DMS53 treated with DMSO at 0.1 percent for 48 hours (cell line): ENCODE results near the gene SBF2.
"Not testable (repeated sequence)": the region's sequence is repeated elsewhere in the genome, so short reads cannot be mapped to it uniquely, and the experiment has no call there.

Source experiments
- DNase-seq: peaks from one replicate; lab custom pipeline; 2025; ENCODE audit not compliant: unreplicated experiment; lab: John Stamatoyannopoulos, UW

The SBF2 gene

GRCh38 chr11:9758637-9759518 is 535.1 kb downstream of the SBF2 start:
- DNase-seq = peak; percentile 51

DNA sequence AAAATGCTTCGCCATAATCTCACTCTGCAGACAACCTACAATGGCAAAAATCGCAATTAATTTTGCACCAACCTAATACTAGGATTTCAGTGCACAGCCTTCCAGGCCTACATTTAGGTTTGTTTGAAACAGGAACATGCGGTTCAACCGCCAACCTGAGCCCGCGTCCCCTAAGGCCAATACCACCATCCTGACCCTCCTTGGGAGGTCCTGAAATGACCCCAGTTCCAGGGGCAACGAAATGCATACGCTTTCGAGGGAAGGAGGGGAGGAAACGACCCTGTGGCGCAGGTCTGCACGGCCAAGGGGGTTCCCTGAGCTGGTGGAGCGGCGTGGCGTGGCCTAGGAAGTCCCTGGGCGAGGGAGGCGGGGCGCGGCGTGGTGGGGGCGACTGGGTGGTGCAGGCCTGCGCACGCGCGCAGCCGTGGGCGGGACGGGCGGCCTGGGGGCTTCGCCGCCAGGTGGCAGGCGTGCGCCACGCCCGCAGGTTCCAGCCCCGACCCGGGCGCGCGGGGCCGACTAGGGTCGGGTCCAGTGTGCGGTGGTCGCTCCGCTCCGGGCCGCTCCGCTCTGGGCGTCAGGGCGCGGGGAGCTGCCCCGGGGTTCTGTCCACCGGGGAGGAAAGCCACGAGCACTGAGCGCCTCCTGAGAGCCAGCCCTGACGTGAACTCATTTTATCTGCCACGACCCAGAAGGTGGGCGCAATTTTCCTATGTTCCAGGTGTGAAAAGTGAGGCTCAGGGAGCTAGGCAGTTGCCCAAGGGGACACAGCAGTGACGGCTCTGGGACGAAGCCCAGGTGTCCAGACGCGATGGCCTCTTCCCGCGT is 536.0 kb downstream of the SBF2 start:
- peak; percentile 53 for DNase-seq

GRCh38 chr11:9756878-9757277 is 537.1 kb downstream of the SBF2 start:
- DNase-seq = no peak

DNA sequence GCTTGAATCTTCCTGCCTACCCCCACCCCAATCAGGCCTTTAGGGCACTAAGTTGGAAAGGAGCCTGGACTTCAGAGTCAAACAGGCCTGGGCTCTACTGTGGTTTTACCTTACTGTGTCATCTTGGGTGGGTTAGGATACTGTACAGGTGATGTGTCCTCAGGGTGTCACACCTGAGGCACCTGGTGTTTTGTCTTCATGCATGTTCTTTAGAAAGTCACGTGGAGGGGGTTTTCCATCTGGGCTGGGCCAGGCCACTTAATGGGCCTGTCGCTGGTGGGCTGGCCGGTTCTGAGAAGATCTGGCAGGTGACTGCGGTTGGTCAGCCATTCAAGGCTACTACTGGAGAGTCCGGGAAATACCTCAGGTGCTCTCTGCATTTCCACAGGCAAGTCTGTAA is 537.6 kb downstream of the SBF2 start:
- no peak for DNase-seq

- DNase-seq = no peak
Measured at GRCh38 chr11:9755561-9756185, 538.3 kb downstream of the SBF2 start.

DNA sequence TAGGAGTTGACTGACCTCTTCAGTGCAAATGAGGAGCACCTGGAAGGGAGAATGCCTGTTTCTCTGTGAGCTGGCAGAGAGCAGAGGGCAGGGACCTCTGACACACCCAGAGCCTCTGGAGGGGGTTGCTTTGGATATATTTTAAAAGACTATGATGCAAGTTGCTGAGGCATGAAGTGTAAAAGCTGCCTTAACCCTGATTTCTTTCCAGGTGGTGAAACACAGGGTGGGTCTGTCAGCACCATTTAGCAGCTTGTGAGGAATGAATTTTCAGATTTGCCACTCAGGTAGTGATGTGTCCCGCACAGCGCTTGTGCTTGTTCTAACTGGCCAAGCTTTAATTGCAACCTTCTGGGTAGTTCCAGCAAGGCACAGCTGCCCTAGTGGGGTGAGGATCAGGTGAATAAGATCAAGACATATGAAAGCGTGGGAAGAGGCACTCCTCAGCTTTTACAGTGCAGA is 540.0 kb downstream of the SBF2 start:
- no peak for DNase-seq

GRCh38 chr11:9753021-9753420 is 541.0 kb downstream of the SBF2 start:
- DNase-seq = no peak

- no peak for DNase-seq
Measured at GRCh38 chr11:9752091-9752490, 541.9 kb downstream of the SBF2 start.

DNA sequence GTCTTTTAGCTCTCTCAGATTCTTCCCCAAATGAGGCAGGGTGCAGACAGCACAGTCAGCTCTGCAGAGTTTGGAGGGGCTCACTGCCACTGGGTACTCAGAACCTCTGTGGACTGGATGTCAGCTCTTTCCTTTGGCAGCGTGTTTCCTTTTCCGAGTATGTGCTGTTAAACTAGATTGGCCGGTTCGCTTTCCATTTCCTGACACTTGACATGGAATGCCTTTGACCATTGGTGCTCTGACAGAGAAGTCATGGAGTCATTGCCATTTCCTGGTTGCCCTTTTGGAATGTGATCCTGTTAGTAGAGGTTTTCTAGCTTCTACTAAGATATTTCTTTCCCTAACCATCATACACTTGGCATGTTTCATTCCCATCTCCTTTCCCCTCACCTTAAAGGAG is 543.5 kb downstream of the SBF2 start:
- no peak for DNase-seq

- DNase-seq = peak; percentile 53
Measured at GRCh38 chr11:9748361-9748970, 545.6 kb downstream of the SBF2 start.

GRCh38 chr11:9747828-9748227 is 546.2 kb downstream of the SBF2 start:
- no peak for DNase-seq

DNA sequence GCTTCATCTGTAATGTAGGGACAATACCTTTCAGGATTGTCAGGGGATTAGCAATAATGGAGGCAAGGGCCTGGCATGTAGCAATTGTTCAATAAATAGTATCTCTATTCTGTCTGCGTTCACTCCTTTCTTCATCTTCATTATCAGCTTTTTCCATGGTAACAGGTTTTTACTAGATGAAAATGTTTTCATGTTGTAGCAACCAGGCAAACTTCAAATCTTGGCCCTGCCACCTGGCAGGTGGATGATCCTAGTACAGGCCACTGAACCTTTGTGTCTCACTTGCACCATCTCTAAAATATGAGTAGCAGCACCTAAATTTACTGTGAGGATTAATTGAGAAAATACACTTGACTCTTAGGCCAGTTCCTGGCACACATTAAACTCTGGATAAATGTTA is 546.8 kb downstream of the SBF2 start:
- DNase-seq = no peak

DNA sequence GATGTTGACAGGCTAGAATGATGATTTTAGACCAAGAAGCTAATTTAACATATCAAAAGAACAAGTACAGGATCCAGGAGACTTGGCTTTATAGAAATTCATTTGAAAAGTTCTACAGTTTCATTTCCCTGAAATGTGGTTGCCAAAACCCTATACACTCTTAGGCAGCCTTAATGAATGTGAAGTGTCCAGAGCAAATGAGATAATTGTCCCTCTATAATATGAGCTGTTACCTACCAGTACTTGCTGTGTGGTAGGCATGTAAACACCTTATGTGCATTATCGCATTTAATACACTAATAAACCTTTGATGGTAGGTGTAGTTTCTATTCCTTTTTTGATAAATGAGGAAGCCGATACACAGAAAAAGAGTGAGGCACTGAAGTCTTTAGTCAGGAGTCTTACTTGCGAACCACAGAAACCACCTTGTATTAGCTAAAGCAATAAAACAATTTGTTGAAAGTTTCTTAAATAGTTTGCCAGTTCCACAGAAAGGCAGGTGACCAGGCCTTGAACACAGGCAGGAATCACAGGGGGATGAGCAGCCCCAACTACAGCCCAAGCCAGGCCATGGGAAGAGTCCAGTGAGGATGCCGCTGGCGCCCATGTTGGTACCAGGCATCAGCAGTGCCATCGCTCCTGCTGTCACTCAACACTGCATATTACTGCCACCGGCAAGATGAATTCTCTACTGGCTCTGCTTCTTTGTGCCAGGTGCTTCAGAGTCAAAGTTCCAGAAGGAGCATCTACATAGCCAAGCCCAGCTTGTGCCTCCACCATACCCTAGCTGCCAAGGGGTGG is 548.4 kb downstream of the SBF2 start:
- DNase-seq = no peak

DNA sequence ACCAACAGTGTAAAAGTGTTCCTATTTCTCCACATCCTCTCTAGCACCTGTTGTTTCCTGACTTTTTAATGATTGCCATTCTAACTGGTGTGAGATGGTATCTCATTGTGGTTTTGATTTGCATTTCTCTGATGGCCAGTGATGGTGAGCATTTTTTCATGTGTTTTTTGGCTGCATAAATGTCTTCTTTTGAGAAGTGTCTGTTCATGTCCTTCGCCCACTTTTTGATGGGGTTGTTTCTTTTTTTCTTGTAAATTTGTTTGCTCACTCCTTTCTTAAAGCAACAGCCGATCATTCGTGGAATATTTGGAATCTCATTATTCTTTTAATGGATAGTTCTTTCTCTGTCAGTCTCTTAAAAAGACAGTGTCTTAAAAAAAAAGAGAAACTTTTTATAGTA is 550.5 kb downstream of the SBF2 start:
- not testable (repeated sequence) for DNase-seq

GRCh38 chr11:9741260-9741659 is 552.8 kb downstream of the SBF2 start:
- no peak for DNase-seq

DNA sequence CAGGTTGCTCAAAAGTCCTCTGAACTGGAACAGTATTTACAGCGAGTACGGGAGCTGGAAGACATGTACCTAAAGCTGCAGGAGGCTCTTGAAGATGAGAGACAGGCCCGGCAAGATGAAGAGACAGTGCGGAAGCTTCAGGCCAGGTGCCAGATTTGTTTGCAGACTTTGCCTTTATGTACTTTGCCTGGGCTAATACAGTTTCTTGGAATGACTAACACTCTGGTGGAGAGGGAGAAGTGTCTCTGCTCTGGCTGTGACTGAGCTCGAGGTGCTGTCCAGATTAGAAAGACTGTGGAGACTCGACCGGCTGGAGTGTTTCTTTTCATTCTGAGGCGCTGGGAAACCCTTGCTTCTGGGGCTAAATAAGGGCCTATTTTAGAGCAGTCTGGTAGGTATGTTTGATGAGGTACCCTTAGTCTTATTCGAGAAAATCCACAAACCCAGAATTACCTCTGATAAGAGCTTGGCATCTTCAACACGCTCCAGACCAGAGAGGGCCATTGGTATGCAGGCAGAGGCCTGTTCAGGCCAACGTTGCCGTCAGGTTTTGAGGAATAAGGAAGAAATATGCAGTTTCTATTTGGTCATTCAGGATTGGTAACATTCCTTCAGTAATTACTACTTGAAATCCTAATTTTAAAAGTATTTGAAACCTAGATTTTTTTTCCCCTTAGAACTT is 553.7 kb downstream of the SBF2 start:
- DNase-seq = no peak

- no peak for DNase-seq
Measured at GRCh38 chr11:9739123-9739900, 554.7 kb downstream of the SBF2 start.

- no peak for DNase-seq
Measured at GRCh38 chr11:9738707-9739106, 555.3 kb downstream of the SBF2 start.

- DNase-seq = peak; percentile 7
Measured at GRCh38 chr11:9738116-9738515, 555.9 kb downstream of the SBF2 start.
